HEK293T (cell line): ENCODE measurements around the gene ARMC6.

ENCODE experiments used
- ARNT ChIP-seq: fragments of 450-650 bp; IDR thresholded peaks from 2 replicates; pipeline ENCODE4 v1.6.1; 2017; ENCODE audit warnings: mild to moderate bottlenecking
- BHLHE40 ChIP-seq: fragments of 450-650 bp; IDR thresholded peaks from 2 replicates; pipeline ENCODE4 v1.6.1; 2016; ENCODE audit warnings: mild to moderate bottlenecking, moderate library complexity, borderline replicate concordance
- ELF4 ChIP-seq: fragments of 450-650 bp; IDR thresholded peaks from 2 replicates; pipeline ENCODE4 v1.6.1; 2017; ENCODE audit warnings: antibody characterized with exemption
- FOXA1 ChIP-seq: fragments of 450-650 bp; IDR thresholded peaks from 2 replicates; pipeline ENCODE4 v1.6.1; 2016; ENCODE audit warnings: mild to moderate bottlenecking
- FOXK2 ChIP-seq: fragments of 450-650 bp; IDR thresholded peaks from 2 replicates; pipeline ENCODE4 v1.6.1; 2016; ENCODE audit warnings: mild to moderate bottlenecking
- FOXM1 ChIP-seq: fragments of 450-650 bp; IDR thresholded peaks from 2 replicates; pipeline ENCODE4 v1.6.1; 2017; ENCODE audit warnings: mild to moderate bottlenecking, borderline replicate concordance
- HDGF ChIP-seq: fragments of 450-650 bp; IDR thresholded peaks from 2 replicates; pipeline ENCODE4 v1.6.1; 2017; ENCODE audit warnings: antibody characterized with exemption, borderline replicate concordance
- LEF1 ChIP-seq: fragments of 450-650 bp; IDR thresholded peaks from 2 replicates; pipeline ENCODE4 v1.6.1; 2017; ENCODE audit warnings: mild to moderate bottlenecking, borderline replicate concordance
- NFRKB ChIP-seq: fragments of 450-650 bp; IDR thresholded peaks from 2 replicates; pipeline ENCODE4 v1.6.1; 2016; ENCODE audit warnings: mild to moderate bottlenecking, moderate library complexity
- PKNOX1 ChIP-seq: fragments of 450-650 bp; IDR thresholded peaks from 2 replicates; pipeline ENCODE4 v1.6.1; 2016
- SP1 ChIP-seq: fragments of 450-650 bp; IDR thresholded peaks from 2 replicates; pipeline ENCODE4 v1.6.1; 2017
- SUZ12 ChIP-seq: fragments of 450-650 bp; IDR thresholded peaks from 2 replicates; pipeline ENCODE4 v1.6.1; 2016; ENCODE audit warnings: mild to moderate bottlenecking
- TARDBP ChIP-seq: fragments of 450-650 bp; IDR thresholded peaks from 2 replicates; pipeline ENCODE4 v1.6.1; 2016
- ZNF384 ChIP-seq: fragments of 450-650 bp; IDR thresholded peaks from 2 replicates; pipeline ENCODE4 v1.6.1; 2016

- TF ChIP-seq ZNF384 (no peak), SP1 (no peak), FOXA1 (no peak), NFRKB (no peak), ELF4 (no peak), PKNOX1 (no peak), FOXM1 (no peak), SUZ12 (no peak), FOXK2 (no peak), LEF1 (no peak), TARDBP (no peak), ARNT (no peak), BHLHE40 (no peak), HDGF (no peak)
These were observed 24.3 kb downstream of the ARMC6 start for GRCh38 chr19:19057720-19058119.
